H1 (cell line): ENCODE results near the gene CDCA3. TPM values are rescaled to one million over a fixed set of nuclear protein-coding genes. Genes with fewer than 3 reads are reported as not detected.
"Not testable (repeated sequence)": the region's sequence is repeated elsewhere in the genome, so short reads cannot be mapped to it uniquely, and the experiment has no call there.

ENCODE experiments used
- CTCF ChIA-PET: fragments of 300-600 bp; sonication (Branson Sonifier 250); formaldehyde crosslinking; loops from one replicate; lab custom pipeline; 2021; ENCODE audit not compliant: partially characterized antibody; lab: Charles Lee
- POLR2A ChIA-PET: fragments of 300-600 bp; sonication (Branson Sonifier 250); formaldehyde crosslinking; loops from one replicate; lab custom pipeline; 2021; ENCODE audit warnings: inconsistent platforms; ENCODE audit not compliant: partially characterized antibody; lab: Charles Lee
- DNase-seq, 2 experiments: peaks; one replicate each; pipeline versions ENCODE4 v3.0.0 to v3.0.0-alpha.2; 2010 to 2022; ENCODE audit warnings: low spot score in 2 of 2, low read depth in 1 of 2, mixed read lengths in 1 of 2
- FAIRE-seq: peaks from 2 replicates; lab custom pipeline; 2011; peaks lifted over from hg19 to GRCh38; lab: Jason Lieb, UNC
- H2AFZ ChIP-seq: 2 replicates; pipeline ENCODE4 v1.8.1; 2012; ENCODE audit warnings: low read length, inconsistent platforms
- H2AK5ac ChIP-seq: 2 replicates; pipeline ENCODE4 v1.6.1; 2013; ENCODE audit warnings: low read depth, low read length
- H2BK120ac ChIP-seq: replicated peaks from 2 replicates; pipeline ENCODE3; 2013; ENCODE audit warnings: low read depth, low read length, inconsistent platforms
- H2BK12ac ChIP-seq: 2 replicates; pipeline ENCODE4 v1.6.1; 2013; ENCODE audit warnings: low read depth, low read length
- H2BK15ac ChIP-seq: 2 replicates; pipeline ENCODE4 v1.6.1; 2013; ENCODE audit warnings: low read length
- H2BK20ac ChIP-seq: 2 replicates; pipeline ENCODE4 v1.6.1; 2013; ENCODE audit warnings: low read length
- H2BK5ac ChIP-seq: 2 replicates; pipeline ENCODE4 v1.6.1; 2013; ENCODE audit warnings: low read depth, low read length
- H3K14ac ChIP-seq: 2 replicates; pipeline ENCODE4 v1.6.1; 2013; ENCODE audit warnings: inconsistent platforms; ENCODE audit not compliant: insufficient read length
- H3K18ac ChIP-seq: 2 replicates; pipeline ENCODE4 v1.6.1; 2013; ENCODE audit warnings: low read length; ENCODE audit errors: extremely low read depth
- H3K23ac ChIP-seq: 2 replicates; pipeline ENCODE4 v1.6.1; 2013; ENCODE audit warnings: inconsistent platforms; ENCODE audit not compliant: insufficient read length
- H3K23me2 ChIP-seq: 2 replicates; pipeline ENCODE4 v1.6.1; 2013; ENCODE audit warnings: low read depth, low read length
- H3K27ac ChIP-seq: 2 replicates; pipeline ENCODE4 v1.6.1; 2011; ENCODE audit warnings: low read depth, low read length, inconsistent platforms
- H3K27me3 ChIP-seq, 4 experiments: replicated peaks in 1 of 4; 1 replicate in 1 of 4; 2 replicates in 3 of 4; pipeline versions ENCODE4 v1.6.1 to v1.8.1; 2011 to 2013; ENCODE audit warnings: low read length in 3 of 4, mild to moderate bottlenecking in 3 of 4, inconsistent platforms in 2 of 4, mixed read lengths in 2 of 4, moderate library complexity in 1 of 4; ENCODE audit not compliant: control insufficient read depth in 3 of 4, insufficient read depth in 3 of 4; ENCODE audit errors: extremely low read depth in 1 of 4
- H3K36me3 ChIP-seq, 4 experiments: 2 replicates each; pipeline versions ENCODE4 v1.6.1 to v1.8.1; 2011 to 2013; ENCODE audit warnings: mild to moderate bottlenecking in 4 of 4, low read length in 3 of 4, moderate library complexity in 2 of 4, control low read depth in 1 of 4, inconsistent platforms in 1 of 4; ENCODE audit not compliant: insufficient read depth in 4 of 4, control insufficient read depth in 2 of 4
- H3K4ac ChIP-seq: replicated peaks from 2 replicates; pipeline ENCODE3; 2013; ENCODE audit warnings: low read length, low read depth, mixed read lengths, inconsistent platforms; ENCODE audit not compliant: insufficient read length
- H3K4me1 ChIP-seq, 4 experiments: replicated peaks in 1 of 4; 1 replicate in 1 of 4; 2 replicates in 3 of 4; pipeline versions ENCODE4 v1.6.1 to v1.8.1; 2011 to 2013; ENCODE audit warnings: low read length in 3 of 4, inconsistent platforms in 2 of 4, mixed read lengths in 1 of 4; ENCODE audit not compliant: insufficient read depth in 4 of 4, control insufficient read depth in 3 of 4
- H3K4me2 ChIP-seq, 2 experiments: 2 replicates each; pipeline versions ENCODE4 v1.6.1 to v1.8.1; 2011 to 2013; ENCODE audit warnings: low read depth in 2 of 2, low read length in 2 of 2, control low read depth in 1 of 2, inconsistent platforms in 1 of 2, mild to moderate bottlenecking in 1 of 2; ENCODE audit not compliant: insufficient read depth in 1 of 2
- H3K4me3 ChIP-seq, 4 experiments: fragments of 200-600, 300-600 bp in 1 of 4; sonication (generic), shearing (Covaris generic), sonication (Bioruptor Twin) in 1 of 4; 2 replicates each; pipeline versions ENCODE4 v1.5.1 to v1.8.1; 2011 to 2016; ENCODE audit warnings: low read length in 4 of 4, low read depth in 3 of 4, control low read depth in 2 of 4, inconsistent platforms in 2 of 4, mild to moderate bottlenecking in 2 of 4, mixed read lengths in 1 of 4, moderate library complexity in 1 of 4; ENCODE audit not compliant: insufficient read depth in 2 of 4; ENCODE audit errors: extremely low read depth in 1 of 4
- H3K56ac ChIP-seq: replicated peaks from 2 replicates; pipeline ENCODE3; 2013; ENCODE audit warnings: low read depth, mild to moderate bottlenecking, mixed read lengths, low read length, inconsistent platforms; ENCODE audit not compliant: insufficient read length
- H3K79me1 ChIP-seq: 2 replicates; pipeline ENCODE4 v1.6.1; 2013; ENCODE audit warnings: low read depth, low read length, control low read depth
- H3K79me2 ChIP-seq, 2 experiments: 2 replicates each; pipeline versions ENCODE4 v1.6.1 to v1.8.1; 2012 to 2013; ENCODE audit warnings: low read length in 2 of 2, mild to moderate bottlenecking in 2 of 2, inconsistent platforms in 1 of 2; ENCODE audit not compliant: insufficient read depth in 2 of 2, control insufficient read depth in 1 of 2
- H3K9ac ChIP-seq, 4 experiments: replicated peaks in 1 of 4; 1 replicate in 1 of 4; 2 replicates in 3 of 4; pipeline versions ENCODE4 v1.6.1 to v1.8.1; 2011 to 2013; ENCODE audit warnings: low read depth in 3 of 4, low read length in 3 of 4, control low read depth in 2 of 4, mild to moderate bottlenecking in 2 of 4, moderate library complexity in 2 of 4, inconsistent platforms in 1 of 4; ENCODE audit errors: extremely low read depth in 1 of 4
- H3K9me3 ChIP-seq, 2 experiments: 2 replicates each; pipeline versions ENCODE4 v1.6.1 to v1.8.1; 2012 to 2013; ENCODE audit warnings: mild to moderate bottlenecking in 2 of 2, moderate library complexity in 2 of 2, control low read depth in 1 of 2, inconsistent platforms in 1 of 2, low read depth in 1 of 2, low read length in 1 of 2, mixed read lengths in 1 of 2; ENCODE audit not compliant: insufficient read depth in 2 of 2
- H4K20me1 ChIP-seq, 2 experiments: replicated peaks in 1 of 2; 2 replicates each; pipeline versions ENCODE3 to v1.8.1; 2011 to 2013; ENCODE audit warnings: inconsistent platforms in 2 of 2, low read length in 2 of 2, mild to moderate bottlenecking in 1 of 2; ENCODE audit not compliant: insufficient read depth in 2 of 2, control insufficient read depth in 1 of 2
- H4K5ac ChIP-seq: 2 replicates; pipeline ENCODE4 v1.6.1; 2013; ENCODE audit warnings: low read length, low read depth, mixed read lengths, inconsistent platforms; ENCODE audit not compliant: insufficient read length
- H4K8ac ChIP-seq: 2 replicates; pipeline ENCODE4 v1.8.0; 2013; ENCODE audit warnings: mild to moderate bottlenecking, moderate library complexity, low read length, inconsistent platforms; ENCODE audit not compliant: insufficient read depth; ENCODE audit errors: extremely low read depth
- H4K91ac ChIP-seq: replicated peaks from 2 replicates; pipeline ENCODE3; 2013; ENCODE audit warnings: low read length, mixed read lengths, inconsistent platforms; ENCODE audit not compliant: insufficient read length
- WGBS, 2 experiments: shearing (Covaris generic) in 1 of 2; methylation state at CpG; one replicate each; pipeline versions ENCODE4 v1.1.6 to v1.1.7; 2013 to 2015; ENCODE audit warnings: low lambda C conversion rate in 2 of 2, mixed read lengths in 2 of 2, inconsistent platforms in 1 of 2, low coverage in 1 of 2, missing lambda C conversion rate in 1 of 2; ENCODE audit not compliant: insufficient replicate concordance in 2 of 2, insufficient coverage in 1 of 2, insufficient read length in 1 of 2; ENCODE audit errors: extremely low coverage in 1 of 2, missing lambda C conversion rate in 1 of 2; 5-methylcytosine and 5-hydroxymethylcytosine counted together
- polyA plus RNA-seq, 7 experiments: library from polyadenylated mRNA; depleted of rRNA in 3 of 7; stranded (reverse) in 5 of 7; unstranded in 2 of 7; fragments of >200 nt in 5 of 7; fragments of 200-250 nt in 2 of 7; gene quantifications; 1 replicate in 5 of 7; 2 replicates in 1 of 7; 4 replicates in 1 of 7; pipeline versions ENCODE4 v1.2.1 to v1.2.3, GENCODE V29; 2011 to 2013; ENCODE audit warnings: missing spikeins in 2 of 7, mixed read lengths in 2 of 7
- total RNA-seq: library from RNA; stranded (reverse); fragmentation: NEBNext Ultra II Directional; extraction: Animal tissue kit (Norgen Biotek cat#: 25700); gene quantifications from 2 replicates; pipeline ENCODE4 v1.2.1, GENCODE V29; 2021

Gene CDCA3
- total and polyA plus RNA-seq, 2 of the 8 experiments (the other 6 are each of a cell fraction or from before 2014, with no cell fraction given) = 47.7 to 71.2 TPM

DNA sequence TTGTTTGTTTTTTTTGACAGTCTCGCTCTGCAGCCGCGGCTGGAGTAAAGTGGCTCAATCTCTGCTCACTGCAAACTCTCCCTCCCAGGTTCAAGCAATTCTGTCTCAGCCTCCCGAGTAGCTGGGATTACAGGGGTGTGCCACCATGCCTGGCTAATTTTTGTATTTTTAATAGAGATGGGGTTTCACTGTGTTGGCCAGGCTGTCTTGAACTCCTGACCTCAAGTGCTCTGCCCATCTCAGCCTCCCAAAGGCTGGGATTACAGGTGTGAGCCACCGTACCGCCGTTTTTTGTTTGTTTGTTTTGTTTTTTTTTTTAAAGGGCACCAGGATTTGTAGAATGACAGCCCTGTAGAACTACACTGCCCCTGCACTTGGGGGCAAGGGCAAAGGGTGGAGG lies 37.7 kb upstream of the CDCA3 start:
- WGBS, 2 experiments = 86% methylated on average over 7 of the region's 7 CpGs; no CpG with 5 or more reads in 1 of the 2 experiments
- not testable (repeated sequence) for H3K56ac ChIP-seq, H3K27me3 ChIP-seq, H4K91ac ChIP-seq, DNase-seq, H4K5ac ChIP-seq, H3K14ac ChIP-seq, H4K8ac ChIP-seq, H3K27ac ChIP-seq, H2BK15ac ChIP-seq, H3K79me1 ChIP-seq, H3K23me2 ChIP-seq, H2BK12ac ChIP-seq, H3K79me2 ChIP-seq, H3K9me3 ChIP-seq, H2AK5ac ChIP-seq, H3K9ac ChIP-seq, H3K18ac ChIP-seq, H2AFZ ChIP-seq, H2BK5ac ChIP-seq, H3K23ac ChIP-seq, H3K4ac ChIP-seq, H2BK20ac ChIP-seq, H3K4me3 ChIP-seq, H2BK120ac ChIP-seq, H3K4me2 ChIP-seq, H4K20me1 ChIP-seq, FAIRE-seq
- H3K36me3 ChIP-seq = peaks cover 0 to 15% (median 1%) of the 10 kb centered on the region in 4 experiments; a peak in 4 of 8 replicates
- POLR2A ChIA-PET = interaction anchor here (1.9 to 7.8 kb wide), 3 partner anchors 8 to 22 kb away, joined by 10 to 86 read pairs (median 26); partner anchors contain the start of genes SPSB2 and TPI1
- peaks cover 2 to 13% (median 8%) of the 10 kb centered on the region in 4 experiments; a peak in 6 of 7 replicates for H3K4me1 ChIP-seq
- CTCF ChIA-PET = interaction anchor here (1.4 kb wide), 1 partner anchor 15 kb away, joined by 5 read pairs; no protein-coding TSS in a partner anchor
